ENCODE measurements around the gene WDR20.
A peak's percentile ranks its signal among the peaks of the same experiment; 100 is the strongest.
"Not testable (repeated sequence)": the region's sequence is repeated elsewhere in the genome, so short reads cannot be mapped to it uniquely, and the experiment has no call there.

Gene WDR20

DNA sequence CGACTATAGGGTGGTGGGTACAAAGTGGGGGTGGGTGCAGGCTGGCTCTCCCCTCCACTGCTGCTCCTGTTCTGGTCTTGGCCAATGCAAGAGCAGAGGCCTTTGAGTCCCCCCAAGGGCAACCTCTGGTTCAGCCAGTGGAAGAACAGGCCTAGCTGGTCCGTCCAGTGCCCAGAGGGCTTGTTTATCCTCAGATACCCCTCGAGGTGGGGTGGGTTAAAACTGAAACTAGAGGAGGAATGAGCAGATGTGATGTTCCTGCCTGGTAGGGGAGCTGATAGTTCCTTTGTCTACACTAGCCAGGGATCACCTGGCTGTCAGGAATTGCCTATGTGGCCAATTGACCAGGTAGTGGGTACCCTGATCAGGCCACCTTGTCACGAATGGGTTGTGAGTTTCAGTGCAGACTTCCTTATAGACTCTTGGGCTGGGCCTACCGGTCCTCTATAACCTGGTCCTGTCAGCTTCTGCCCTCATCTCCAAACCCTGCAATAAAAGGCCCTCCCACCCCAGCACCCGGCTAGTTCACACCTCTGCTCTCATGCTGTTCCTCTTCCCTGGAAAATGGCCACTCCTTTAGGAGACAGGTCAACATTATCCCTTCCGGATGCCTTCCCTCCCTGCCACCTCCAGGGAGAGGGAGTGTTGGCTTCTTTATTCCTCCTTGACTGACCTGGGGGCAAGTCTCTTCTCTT lies 42.1 kb upstream of the WDR20 start:
- TF ChIP-seq, protein P1, sequence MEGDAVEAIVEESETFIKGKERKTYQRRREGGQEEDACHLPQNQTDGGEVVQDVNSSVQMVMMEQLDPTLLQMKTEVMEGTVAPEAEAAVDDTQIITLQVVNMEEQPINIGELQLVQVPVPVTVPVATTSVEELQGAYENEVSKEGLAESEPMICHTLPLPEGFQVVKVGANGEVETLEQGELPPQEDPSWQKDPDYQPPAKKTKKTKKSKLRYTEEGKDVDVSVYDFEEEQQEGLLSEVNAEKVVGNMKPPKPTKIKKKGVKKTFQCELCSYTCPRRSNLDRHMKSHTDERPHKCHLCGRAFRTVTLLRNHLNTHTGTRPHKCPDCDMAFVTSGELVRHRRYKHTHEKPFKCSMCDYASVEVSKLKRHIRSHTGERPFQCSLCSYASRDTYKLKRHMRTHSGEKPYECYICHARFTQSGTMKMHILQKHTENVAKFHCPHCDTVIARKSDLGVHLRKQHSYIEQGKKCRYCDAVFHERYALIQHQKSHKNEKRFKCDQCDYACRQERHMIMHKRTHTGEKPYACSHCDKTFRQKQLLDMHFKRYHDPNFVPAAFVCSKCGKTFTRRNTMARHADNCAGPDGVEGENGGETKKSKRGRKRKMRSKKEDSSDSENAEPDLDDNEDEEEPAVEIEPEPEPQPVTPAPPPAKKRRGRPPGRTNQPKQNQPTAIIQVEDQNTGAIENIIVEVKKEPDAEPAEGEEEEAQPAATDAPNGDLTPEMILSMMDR (IDR thresholded peaks at IDR 0.05): no peak
- TF ChIP-seq ZFX (IDR thresholded peaks at IDR 0.05; ENCODE audit: borderline replicate concordance): no peak
- peak overlapping the region; percentile 8; the same call in 1 of the 2 replicates for H3K27ac ChIP-seq

DNA sequence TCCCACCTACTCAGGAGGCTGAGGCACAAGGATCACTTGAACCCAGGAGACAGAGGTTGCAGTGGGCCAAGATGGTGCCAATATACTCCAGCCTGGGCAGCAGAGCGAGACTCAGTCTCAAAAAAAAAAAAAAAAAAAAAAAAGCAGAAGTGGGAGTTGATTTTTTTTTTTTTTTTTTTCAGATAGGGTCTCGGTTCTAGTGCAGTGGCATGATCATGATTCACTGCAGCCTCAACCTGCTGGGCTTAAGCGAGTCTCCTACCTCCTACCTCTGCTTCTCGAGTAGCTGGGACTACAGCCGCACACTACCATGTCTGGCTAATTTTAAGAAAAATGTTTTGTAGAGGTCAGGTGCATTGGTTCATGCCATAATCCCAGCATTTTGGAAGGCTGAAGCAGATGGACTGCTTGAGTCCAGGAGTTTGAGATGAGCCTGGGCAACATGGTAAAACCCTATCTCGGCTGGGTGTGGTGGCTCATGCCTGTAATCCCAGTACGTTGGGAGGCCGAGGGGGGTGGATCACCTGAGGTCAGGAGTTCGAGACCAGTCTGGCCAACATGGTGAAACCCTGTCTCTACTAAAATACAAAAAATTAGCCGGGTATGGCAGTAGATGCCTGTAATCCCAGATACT lies 36.5 kb upstream of the WDR20 start:
- no peak overlapping the region for H3K27ac ChIP-seq
- TF ChIP-seq ZFX (IDR thresholded peaks at IDR 0.05; ENCODE audit: borderline replicate concordance): no peak
- TF ChIP-seq, protein P1 (IDR thresholded peaks at IDR 0.05): no peak

DNA sequence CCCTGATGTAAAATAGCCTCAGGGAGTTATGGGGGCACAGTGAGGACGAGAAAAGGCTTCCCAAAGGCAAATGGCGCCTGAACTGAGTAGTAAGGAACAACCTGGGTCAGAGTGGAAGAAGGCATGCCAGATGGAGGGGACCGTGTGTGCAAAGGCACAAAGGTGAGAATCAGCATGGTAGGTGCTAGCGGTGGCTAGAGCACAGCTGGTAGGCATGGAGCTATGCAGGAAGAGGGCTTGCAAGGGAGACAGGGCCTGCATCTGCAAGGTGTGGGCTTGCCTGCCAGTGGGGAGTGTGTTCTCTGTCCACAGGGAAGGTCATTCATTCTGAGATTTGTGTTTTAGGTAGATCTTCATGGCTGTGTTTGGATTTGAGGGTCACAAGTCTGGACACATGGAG lies 34.3 kb upstream of the WDR20 start:
- H3K27ac ChIP-seq: no peak overlapping the region
- TF ChIP-seq ZFX (IDR thresholded peaks at IDR 0.05; ENCODE audit: borderline replicate concordance): no peak
- TF ChIP-seq, protein P1 (IDR thresholded peaks at IDR 0.05): no peak

DNA sequence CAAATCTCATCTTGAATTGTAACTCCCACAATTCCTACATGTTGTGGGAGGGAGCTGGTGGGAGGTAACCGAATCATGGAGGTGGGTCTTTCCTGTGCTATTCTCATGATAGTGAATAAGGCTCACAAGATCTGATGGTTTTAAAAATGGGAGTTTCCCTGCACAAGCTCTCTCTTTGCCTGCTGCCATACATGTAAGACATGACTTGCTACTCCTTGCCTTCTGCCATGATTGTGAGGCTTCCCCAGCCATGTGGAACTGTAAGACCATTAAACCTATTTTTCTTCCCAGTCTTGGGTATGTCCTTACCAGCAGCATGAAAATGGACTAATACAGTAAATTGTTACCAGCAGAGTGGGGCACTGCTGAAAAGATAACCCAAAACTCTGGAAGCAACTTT lies 30.4 kb upstream of the WDR20 start:
- not testable (repeated sequence) for H3K27ac ChIP-seq

DNA sequence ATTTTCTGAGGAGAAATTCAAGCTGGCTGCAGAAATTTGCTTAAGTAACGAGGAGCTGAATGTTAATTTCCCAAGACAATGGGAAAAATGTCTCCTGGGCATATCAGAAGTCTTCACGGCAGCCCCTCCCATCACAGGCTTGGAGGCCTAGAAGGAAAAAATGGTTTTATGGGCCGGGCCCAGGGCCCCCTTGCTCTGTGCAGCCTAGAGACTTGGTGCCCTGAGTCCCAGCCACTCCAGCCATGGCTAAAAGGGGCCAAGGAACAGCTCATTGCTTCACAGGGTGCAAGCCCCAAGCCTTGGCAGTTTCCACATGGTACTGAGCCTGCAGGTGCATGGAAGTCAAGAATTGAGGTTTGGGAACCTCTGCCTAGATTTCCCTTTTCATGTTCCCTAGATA lies 28.6 kb upstream of the WDR20 start:
- TF ChIP-seq, protein P1 (IDR thresholded peaks at IDR 0.05): no peak
- no peak for TF ChIP-seq ZFX (IDR thresholded peaks at IDR 0.05; ENCODE audit: borderline replicate concordance)
- no peak overlapping the region for H3K27ac ChIP-seq

DNA sequence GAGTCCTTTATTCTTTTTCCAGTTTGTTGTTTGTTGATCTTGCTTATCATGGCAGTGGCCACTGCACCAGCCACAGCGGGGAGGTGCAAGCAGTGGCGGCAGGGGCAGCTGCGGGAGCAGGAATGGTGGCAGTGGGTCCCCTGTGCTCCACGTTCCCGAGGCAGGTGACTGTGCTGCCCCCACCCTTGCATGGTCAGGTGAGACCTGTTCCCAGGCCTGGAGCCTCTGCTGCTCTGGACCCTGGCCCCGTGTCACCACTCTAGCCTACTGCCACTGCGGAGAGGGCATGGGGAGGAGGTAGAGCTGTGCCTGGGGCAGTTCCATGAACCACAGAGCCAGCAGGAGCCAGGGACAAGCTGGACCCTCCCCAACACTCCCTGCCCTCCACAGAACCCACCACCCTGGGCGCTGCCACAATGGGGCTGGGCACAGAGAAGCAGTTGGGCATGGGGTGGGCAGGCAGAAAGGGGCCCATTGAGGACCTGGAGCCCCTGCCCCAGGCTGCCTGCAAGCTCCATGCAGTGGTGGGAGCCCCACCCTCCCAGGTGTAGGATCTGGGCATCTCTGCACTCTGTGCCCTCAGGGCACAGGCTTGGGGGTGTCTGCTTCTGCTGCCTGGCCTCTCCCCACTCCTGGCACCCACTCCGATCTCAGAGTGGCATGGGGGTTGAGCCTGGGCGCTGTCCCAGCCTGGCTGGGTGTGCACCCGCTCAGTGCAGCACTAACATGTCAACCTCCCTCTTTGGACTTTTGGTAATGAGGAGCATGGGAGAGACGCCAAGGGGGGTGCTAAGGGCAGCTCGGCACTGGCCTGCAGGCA lies 23.1 kb upstream of the WDR20 start:
- TF ChIP-seq, protein P1 (IDR thresholded peaks at IDR 0.05): no peak
- TF ChIP-seq ZFX (IDR thresholded peaks at IDR 0.05; ENCODE audit: borderline replicate concordance): no peak
- no peak overlapping the region for H3K27ac ChIP-seq

DNA sequence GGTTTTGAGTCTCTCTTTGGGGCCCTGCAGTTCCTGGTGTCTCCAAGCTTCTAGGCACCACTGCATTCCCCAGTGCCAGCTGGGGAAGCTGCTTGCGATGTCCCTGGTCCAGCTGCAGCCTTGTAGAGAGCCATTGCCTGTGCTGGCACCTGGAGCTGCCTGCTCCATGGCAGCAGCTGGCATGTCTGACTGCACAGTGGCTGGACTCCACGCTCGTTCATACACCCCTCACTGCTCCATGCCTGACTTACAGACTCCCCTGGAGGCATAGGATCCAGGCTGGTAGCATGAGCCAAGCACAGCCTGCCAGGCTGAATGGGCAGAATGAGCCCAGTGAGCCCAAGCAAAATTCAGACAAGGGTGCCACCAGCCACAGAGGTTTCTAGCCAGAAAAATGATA lies 21.8 kb upstream of the WDR20 start:
- TF ChIP-seq, protein P1 (IDR thresholded peaks at IDR 0.05): no peak
- no peak for TF ChIP-seq ZFX (IDR thresholded peaks at IDR 0.05; ENCODE audit: borderline replicate concordance)

More for the DNA sequence above, 21.8 kb upstream of the WDR20 start:
- no peak overlapping the region for H3K27ac ChIP-seq
